Vagina (tissue), 2 donors: ENCODE measurements around the gene SVIL.

ENCODE experiments used
- POLR2A ChIP-seq, 2 donors: fragments of 450-650 bp; IDR thresholded peaks; one replicate each; pipeline ENCODE4 v1.6.1; 2017; ENCODE audit warnings: antibody characterized with exemption in 2 of 2, mild to moderate bottlenecking in 2 of 2, moderate library complexity in 2 of 2
- TF ChIP-seq, protein P1 (sequence below), 3 experiments: fragments of 450-650 bp in 2 of 3; fragments of 200-600 bp in 1 of 3; sonication (generic) in 1 of 3; IDR thresholded peaks; one replicate each; pipeline ENCODE4 v1.5.1; 2017 to 2019; ENCODE audit warnings: antibody characterized with exemption in 3 of 3, mild to moderate bottlenecking in 2 of 3, moderate library complexity in 2 of 3

DNA sequence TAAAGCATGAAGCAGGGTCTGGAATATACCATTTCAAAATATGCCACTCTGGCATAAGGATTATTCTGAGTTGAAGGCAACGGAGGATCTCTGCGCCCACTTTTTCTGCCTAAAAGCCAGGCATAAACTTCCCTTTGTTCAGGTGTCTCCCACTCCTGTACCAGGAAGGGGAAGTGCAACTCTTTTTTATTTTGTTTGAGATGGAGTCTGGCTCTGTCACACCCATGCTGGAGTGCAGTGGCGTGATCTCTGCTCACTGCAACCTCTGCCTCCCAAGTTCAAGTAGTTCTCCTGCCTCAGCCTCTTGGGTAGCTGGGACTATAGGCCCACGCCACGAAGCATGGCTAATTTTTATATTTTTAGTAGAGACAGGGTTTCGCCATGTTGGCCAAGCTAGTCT, 18.2 kb downstream of the SVIL start:
- TF ChIP-seq, protein P1, sequence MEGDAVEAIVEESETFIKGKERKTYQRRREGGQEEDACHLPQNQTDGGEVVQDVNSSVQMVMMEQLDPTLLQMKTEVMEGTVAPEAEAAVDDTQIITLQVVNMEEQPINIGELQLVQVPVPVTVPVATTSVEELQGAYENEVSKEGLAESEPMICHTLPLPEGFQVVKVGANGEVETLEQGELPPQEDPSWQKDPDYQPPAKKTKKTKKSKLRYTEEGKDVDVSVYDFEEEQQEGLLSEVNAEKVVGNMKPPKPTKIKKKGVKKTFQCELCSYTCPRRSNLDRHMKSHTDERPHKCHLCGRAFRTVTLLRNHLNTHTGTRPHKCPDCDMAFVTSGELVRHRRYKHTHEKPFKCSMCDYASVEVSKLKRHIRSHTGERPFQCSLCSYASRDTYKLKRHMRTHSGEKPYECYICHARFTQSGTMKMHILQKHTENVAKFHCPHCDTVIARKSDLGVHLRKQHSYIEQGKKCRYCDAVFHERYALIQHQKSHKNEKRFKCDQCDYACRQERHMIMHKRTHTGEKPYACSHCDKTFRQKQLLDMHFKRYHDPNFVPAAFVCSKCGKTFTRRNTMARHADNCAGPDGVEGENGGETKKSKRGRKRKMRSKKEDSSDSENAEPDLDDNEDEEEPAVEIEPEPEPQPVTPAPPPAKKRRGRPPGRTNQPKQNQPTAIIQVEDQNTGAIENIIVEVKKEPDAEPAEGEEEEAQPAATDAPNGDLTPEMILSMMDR (IDR thresholded peaks at IDR 0.05) = no peak
- no peak for TF ChIP-seq POLR2A (IDR thresholded peaks at IDR 0.05)
